Subcutaneous abdominal adipose tissue (tissue), 5 donors: ENCODE data around the gene CFAP44.
"Not testable (repeated sequence)": the region's sequence is repeated elsewhere in the genome, so short reads cannot be mapped to it uniquely, and the experiment has no call there.

Experiments used
- H3K27ac ChIP-seq: one replicate; pipeline ENCODE4 v1.7.0; 2013; ENCODE audit warnings: low read depth, mild to moderate bottlenecking, inconsistent platforms, low read length, moderate library complexity
- H3K27me3 ChIP-seq, 5 donors: one replicate each; pipeline ENCODE4 v1.7.0; 2013; ENCODE audit warnings: low read length in 5 of 5, inconsistent platforms in 1 of 5; ENCODE audit not compliant: control insufficient read depth in 5 of 5, insufficient read depth in 4 of 5
- H3K36me3 ChIP-seq, 5 donors: one replicate each; pipeline ENCODE4 v1.7.0; 2013; ENCODE audit warnings: low read length in 5 of 5; ENCODE audit not compliant: control insufficient read depth in 5 of 5, insufficient read depth in 5 of 5
- H3K4me1 ChIP-seq, 5 donors: one replicate each; pipeline ENCODE4 v1.7.0; 2013; ENCODE audit warnings: low read length in 5 of 5, mild to moderate bottlenecking in 3 of 5, moderate library complexity in 1 of 5; ENCODE audit not compliant: control insufficient read depth in 5 of 5, insufficient read depth in 5 of 5
- H3K4me3 ChIP-seq, 5 donors: one replicate each; pipeline ENCODE4 v1.7.0; 2013; ENCODE audit warnings: low read length in 5 of 5, low read depth in 1 of 5
- H3K9ac ChIP-seq, 5 donors: one replicate each; pipeline ENCODE4 v1.7.0; 2013; ENCODE audit warnings: low read length in 5 of 5, mild to moderate bottlenecking in 4 of 5, moderate library complexity in 3 of 5
- H3K9me3 ChIP-seq, 5 donors: one replicate each; pipeline ENCODE4 v1.7.0; 2013; ENCODE audit warnings: low read length in 5 of 5; ENCODE audit not compliant: control insufficient read depth in 5 of 5
- donor health status: healthy.
- donor health status: healthy.
- donor health status: healthy.
- donor health status: healthy.
- donor health status: healthy.

Gene CFAP44, protein sequence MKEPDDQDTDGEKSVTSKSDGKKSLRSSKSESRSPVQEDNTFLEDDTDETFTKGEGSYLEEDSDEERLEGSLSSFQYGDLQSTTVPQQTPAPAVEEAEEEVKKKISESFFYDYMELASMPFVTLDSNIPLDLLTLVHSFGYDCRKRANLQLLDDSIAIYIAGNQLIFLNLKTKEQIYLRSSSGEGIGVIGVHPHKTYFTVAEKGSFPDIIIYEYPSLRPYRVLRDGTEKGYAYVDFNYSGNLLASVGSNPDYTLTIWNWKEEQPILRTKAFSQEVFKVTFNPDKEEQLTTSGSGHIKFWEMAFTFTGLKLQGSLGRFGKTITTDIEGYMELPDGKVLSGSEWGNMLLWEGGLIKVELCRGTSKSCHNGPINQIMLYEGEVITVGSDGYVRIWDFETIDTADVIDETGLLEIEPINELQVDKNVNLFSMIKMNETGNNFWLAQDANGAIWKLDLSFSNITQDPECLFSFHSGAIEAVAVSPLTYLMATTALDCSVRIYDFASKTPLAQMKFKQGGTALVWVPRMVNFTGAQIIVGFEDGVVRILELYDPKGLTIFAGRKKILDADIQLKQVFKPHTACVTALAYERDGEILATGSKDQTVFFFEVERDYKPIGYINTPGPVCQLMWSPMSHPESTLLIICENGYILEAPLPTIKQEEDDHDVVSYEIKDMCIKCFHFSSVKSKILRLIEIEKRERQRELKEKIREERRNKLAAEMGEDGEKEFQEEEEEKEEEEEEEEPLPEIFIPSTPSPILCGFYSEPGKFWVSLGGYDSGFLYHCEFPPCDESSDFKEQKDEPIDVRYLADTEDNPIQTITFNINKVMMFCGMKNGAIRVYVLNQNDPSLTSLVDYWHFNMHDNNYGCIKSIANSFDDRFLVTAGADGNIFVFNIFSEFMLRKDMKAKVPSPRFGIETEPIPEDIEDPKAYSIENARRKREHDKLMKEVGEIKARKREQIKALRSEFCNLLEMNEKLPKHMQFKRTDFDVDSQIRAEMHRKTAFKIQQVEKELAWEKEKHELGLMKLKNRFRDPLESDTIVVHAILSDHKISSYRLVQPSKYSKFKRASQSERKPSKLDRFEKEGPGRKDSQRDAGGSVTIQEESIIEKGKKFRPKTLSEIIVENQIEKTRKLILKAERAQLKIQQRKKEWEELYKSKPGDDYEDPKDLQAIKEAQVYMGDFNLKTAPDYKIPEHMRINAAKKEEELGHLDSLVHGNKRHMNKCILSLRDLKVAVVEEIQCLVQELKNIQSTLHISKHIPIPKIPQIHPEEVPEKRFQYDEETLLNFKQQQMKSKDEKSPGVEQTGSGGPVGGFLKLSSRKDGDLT (N-terminal part only)

DNA sequence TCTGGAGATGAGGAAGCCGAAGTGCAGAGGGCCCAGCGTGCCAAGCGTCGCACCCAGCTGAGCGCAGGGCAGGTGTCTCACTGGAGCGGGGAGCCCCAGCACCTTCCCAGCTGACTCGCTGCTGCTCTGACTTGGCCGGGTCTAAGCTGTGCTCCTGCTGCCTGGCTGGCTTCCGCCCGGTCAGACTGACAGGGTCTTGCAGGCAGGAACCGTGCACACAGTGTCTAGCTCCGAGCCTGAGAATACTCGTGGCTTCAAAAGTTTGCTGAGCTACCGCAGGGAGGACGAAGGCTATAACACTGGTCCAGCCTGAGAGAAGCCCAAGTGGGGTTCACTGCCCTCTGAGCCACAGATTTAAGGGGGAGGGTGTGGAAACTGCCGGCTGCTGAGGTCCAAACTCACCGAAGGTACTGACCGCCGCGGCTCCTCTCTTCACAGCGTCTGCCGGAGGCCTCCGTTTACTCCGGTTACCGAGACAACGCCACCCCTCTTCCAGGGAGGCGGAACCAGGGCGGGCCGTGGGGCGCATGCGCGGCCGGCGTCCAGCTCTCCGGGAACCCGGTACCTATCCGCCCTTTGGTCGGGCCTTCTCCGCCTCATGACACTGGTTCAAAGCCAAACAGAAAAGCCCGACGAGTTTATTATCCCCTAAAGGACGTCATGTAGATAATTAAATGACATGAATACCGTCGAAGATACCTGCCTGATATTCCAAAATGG is at the start of gene CFAP44:
TSS of gene CFAP44 (minus strand) at position 443 of the 720 bp plus-strand sequence. CDS start 7,829 bp downstream, outside the sequence.
- Histone ChIP-seq H3K27me3 (no peaks in the 10 kb centered on the region), H3K4me3 (peak within 1 kb of the TSS; percentile 55 to 73 (median 66)), H3K36me3 (peaks cover 0 to 7% (median 4%) of the 10 kb centered on the region in 5 donors), H3K27ac (no peak within 1 kb of the TSS), H3K9me3 (no peaks in the 10 kb centered on the region), H3K9ac (peak within 1 kb of the TSS in 3 of 5 donors; percentile 11 to 53 (median 49)), H3K4me1 (peaks cover 0 to 7% (median 5%) of the 10 kb centered on the region in 5 donors)

DNA sequence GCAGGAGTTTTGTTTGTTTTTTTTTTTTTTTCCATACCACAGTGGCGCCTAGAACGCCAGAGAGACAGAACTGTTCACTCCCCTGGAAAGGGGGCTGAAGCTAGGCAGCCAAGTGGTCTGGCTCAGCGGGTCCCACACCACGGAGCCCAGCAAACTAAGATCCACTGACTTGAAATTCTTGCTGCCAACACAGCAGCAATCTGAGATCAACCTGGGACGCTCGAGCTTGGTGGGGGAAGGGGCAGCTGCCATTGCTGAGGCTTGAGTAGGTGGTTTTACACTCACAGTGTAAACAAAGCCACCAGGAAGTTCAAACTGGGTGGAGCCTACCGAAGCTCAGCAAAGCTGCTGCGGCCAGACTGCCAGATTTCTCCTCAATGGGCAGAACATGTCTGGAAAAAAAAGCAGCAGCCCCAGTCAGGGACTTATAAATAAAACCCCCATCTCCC is 43.9 kb upstream of the CFAP44 start:
- no peak overlapping the region for H3K27ac ChIP-seq
- no peak overlapping the region for H3K4me3 ChIP-seq
- peaks cover 2 to 14% (median 8%) of the 10 kb centered on the region in 5 donors for H3K36me3 ChIP-seq
- no peaks in the 10 kb centered on the region for H3K4me1 ChIP-seq
- no peaks in the 10 kb centered on the region for H3K27me3 ChIP-seq
- H3K9ac ChIP-seq = no peak overlapping the region
- H3K9me3 ChIP-seq = no peaks in the 10 kb centered on the region

GRCh38 chr3:113468539-113468938 is 27.2 kb upstream of the CFAP44 start:
- H3K9me3 ChIP-seq = no peaks in the 10 kb centered on the region
- H3K36me3 ChIP-seq = peaks cover 9 to 36% (median 21%) of the 10 kb centered on the region in 5 donors

DNA sequence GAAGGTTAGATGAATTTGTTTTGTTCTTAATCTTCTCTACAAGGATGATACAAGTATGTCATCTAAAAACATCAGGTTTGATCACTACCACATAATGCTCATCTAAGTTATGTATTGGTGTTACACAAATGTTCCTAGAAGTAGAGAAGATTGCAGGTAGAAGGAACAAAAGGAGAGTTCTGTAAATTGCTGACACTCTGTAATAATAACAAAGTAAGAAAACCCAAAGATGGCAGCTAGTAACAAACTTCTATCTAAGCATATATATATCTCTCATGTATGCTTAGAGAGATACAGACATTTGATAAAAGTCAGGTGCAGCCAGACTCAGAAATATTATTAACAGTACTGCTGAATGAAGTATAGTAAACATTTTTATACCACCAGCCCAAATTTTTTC is 20.2 kb upstream of the CFAP44 start:
- Histone ChIP-seq H3K4me3 (no peak overlapping the region), H3K4me1 (no peaks in the 10 kb centered on the region), H3K9ac (no peak overlapping the region), H3K27me3 (no peaks in the 10 kb centered on the region), H3K27ac (no peak overlapping the region), H3K9me3 (no peaks in the 10 kb centered on the region), H3K36me3 (peaks cover 12 to 41% (median 23%) of the 10 kb centered on the region in 5 donors)

More at GRCh38 chr3:113468539-113468938, 27.2 kb upstream of the CFAP44 start:
- Histone ChIP-seq H3K4me3 (no peak overlapping the region), H3K4me1 (no peaks in the 10 kb centered on the region), H3K27me3 (no peaks in the 10 kb centered on the region), H3K27ac (no peak overlapping the region), H3K9ac (no peak overlapping the region)

GRCh38 chr3:113458554-113458953 is 17.3 kb upstream of the CFAP44 start:
- not testable (repeated sequence) for H3K4me3 ChIP-seq, H3K27me3 ChIP-seq, H3K4me1 ChIP-seq, H3K9me3 ChIP-seq, H3K9ac ChIP-seq, H3K27ac ChIP-seq
- H3K36me3 ChIP-seq = peaks cover 7 to 30% (median 20%) of the 10 kb centered on the region in 5 donors

- peaks cover 10 to 29% (median 19%) of the 10 kb centered on the region in 5 donors for H3K36me3 ChIP-seq
- no peaks in the 10 kb centered on the region for H3K9me3 ChIP-seq
- H3K4me1 ChIP-seq = no peaks in the 10 kb centered on the region
- H3K4me3 ChIP-seq = no peak overlapping the region
- H3K27me3 ChIP-seq = no peaks in the 10 kb centered on the region
- H3K9ac ChIP-seq = no peak overlapping the region
- no peak overlapping the region for H3K27ac ChIP-seq
These were observed 14.2 kb upstream of the CFAP44 start for GRCh38 chr3:113455446-113455845.

- H3K9me3 ChIP-seq = no peaks in the 10 kb centered on the region
- H3K4me1 ChIP-seq = no peaks in the 10 kb centered on the region
- H3K9ac ChIP-seq = no peak overlapping the region
- peaks cover 6 to 26% (median 16%) of the 10 kb centered on the region in 5 donors for H3K36me3 ChIP-seq
- H3K27me3 ChIP-seq = no peaks in the 10 kb centered on the region
- H3K27ac ChIP-seq = no peak overlapping the region
- H3K4me3 ChIP-seq = no peak overlapping the region
These were observed 13.3 kb upstream of the CFAP44 start for GRCh38 chr3:113454630-113455029.

- Histone ChIP-seq H3K9ac (peak overlapping the region in 1 of 5 donors; percentile 7), H3K36me3 (peaks cover 6 to 32% (median 18%) of the 10 kb centered on the region in 5 donors), H3K27ac (no peak overlapping the region), H3K4me3 (no peak overlapping the region), H3K27me3 (no peaks in the 10 kb centered on the region), H3K9me3 (no peaks in the 10 kb centered on the region), H3K4me1 (no peaks in the 10 kb centered on the region)
These were observed 12.8 kb upstream of the CFAP44 start for GRCh38 chr3:113454057-113454456.

DNA sequence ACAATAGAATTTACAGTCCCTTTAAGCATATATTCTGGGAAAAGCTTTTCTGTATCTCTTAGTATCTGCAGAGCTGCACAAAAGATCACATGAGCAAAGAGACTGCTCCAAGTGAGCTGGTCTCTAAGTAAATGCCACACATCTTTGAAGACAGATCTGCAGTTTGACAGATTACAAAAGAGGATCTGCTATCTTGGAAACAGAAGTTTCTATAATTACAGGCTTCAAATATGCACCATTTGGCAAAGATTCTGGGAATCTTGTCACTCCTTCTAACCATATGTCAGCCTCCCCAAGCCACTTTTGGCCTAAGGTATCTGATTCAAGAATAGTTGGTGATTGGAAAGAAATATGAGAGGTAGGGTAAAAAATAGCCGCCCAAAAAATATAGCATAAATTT is 9.6 kb upstream of the CFAP44 start:
- Histone ChIP-seq H3K4me3 (no peak overlapping the region), H3K27me3 (no peaks in the 10 kb centered on the region), H3K36me3 (peaks cover 16 to 36% (median 22%) of the 10 kb centered on the region in 5 donors), H3K4me1 (no peaks in the 10 kb centered on the region), H3K27ac (no peak overlapping the region), H3K9me3 (no peaks in the 10 kb centered on the region), H3K9ac (no peak overlapping the region)
